GM19452 (cell line): ENCODE measurements around the gene OR9A4.

Experiments used
- ATAC-seq: cut with Tn5 transposase; IDR thresholded peaks from one replicate; pipeline ENCODE4 v1.9.1; 2021; ENCODE audit not compliant: unreplicated experiment

The OR9A4 gene

GRCh38 chr7:141945356-141945755 lies 29.2 kb downstream of the OR9A4 start:
- no peak for ATAC-seq

GRCh38 chr7:141946796-141947195 lies 30.6 kb downstream of the OR9A4 start, which contains the start of gene CLEC5A:
CLEC5A (minus strand) TSS chr7:141946974; CDS start chr7:141946292, 682 bp downstream.
- ATAC-seq: no peak

- ATAC-seq: no peak
Measured at GRCh38 chr7:141949021-141949420, 32.8 kb downstream of the OR9A4 start.

GRCh38 chr7:141949451-141949850 lies 33.3 kb downstream of the OR9A4 start:
- ATAC-seq: no peak

GRCh38 chr7:141949911-141950310 lies 33.7 kb downstream of the OR9A4 start:
- ATAC-seq: no peak

- ATAC-seq: no peak
Measured at GRCh38 chr7:141950806-141951205, 34.6 kb downstream of the OR9A4 start.

GRCh38 chr7:141952461-141952860 lies 36.3 kb downstream of the OR9A4 start:
- no peak for ATAC-seq

- no peak for ATAC-seq
Measured at GRCh38 chr7:141954334-141954733, 38.1 kb downstream of the OR9A4 start.

- no peak for ATAC-seq
Measured at GRCh38 chr7:141956084-141956483, 39.9 kb downstream of the OR9A4 start.

GRCh38 chr7:141960687-141961422 lies 44.7 kb downstream of the OR9A4 start:
- no peak for ATAC-seq
